Measurements from ENCODE around the gene ROBO1. TPM values are rescaled to one million over a fixed set of nuclear protein-coding genes. Genes with fewer than 3 reads are reported as not detected.

ROBO1 gene
- total and polyA plus RNA-seq, 2 donors (not counting 3 experiments of a cell fraction or from before 2014, with no cell fraction given), result 5.9 to 14.2 TPM

DNA sequence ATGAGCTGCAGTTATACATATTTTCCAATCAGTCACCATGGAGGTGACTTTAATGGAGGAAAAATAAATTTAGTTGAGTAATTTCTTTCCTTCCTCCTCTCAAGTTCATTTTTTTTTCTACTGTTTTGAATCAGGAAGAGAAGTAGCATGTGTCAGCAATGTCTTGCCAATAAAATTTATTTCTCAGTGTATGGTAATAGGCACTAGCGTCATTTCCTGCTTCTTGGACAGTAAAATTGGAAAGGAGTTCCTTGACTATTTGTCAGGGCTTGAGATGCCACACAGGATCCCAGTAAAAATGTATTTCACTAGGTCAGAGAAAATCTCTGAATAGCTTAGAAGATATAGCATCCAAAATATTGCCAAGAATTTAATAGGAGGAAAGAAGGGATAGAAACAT is 605.9 kb downstream of the ROBO1 start:
- ChIA-PET CTCF (no interaction called here), POLR2A (no interaction called here)
- dilution Hi-C loops (cut with MboI; ENCODE audit: extremely low pct_ligation_motif_present, low sequenced_read_pairs), result no loop called here
- H3K27me3 ChIP-seq (ENCODE audit: control insufficient read depth in 2 of 2, insufficient read depth in 2 of 2, low read length in 2 of 2), result no peaks in the 10 kb centered on the region
- no peaks in the 10 kb centered on the region for H3K79me2 ChIP-seq (ENCODE audit: control insufficient read depth, insufficient read depth, low read length)
- H3K9ac ChIP-seq (replicated peaks; ENCODE audit: extremely low read depth, insufficient read depth, low read length), result no peak overlapping the region
- no peak for TF ChIP-seq GATA2 (IDR thresholded peaks at IDR 0.05; ENCODE audit: insufficient read depth, insufficient read length, low read depth, low read length)
- no peak for TF ChIP-seq POLR2A (IDR thresholded peaks at IDR 0.05; ENCODE audit: low read depth, low read length)
- TF ChIP-seq FOS (IDR thresholded peaks at IDR 0.05; ENCODE audit: borderline replicate concordance, insufficient read depth, low read length), result no peak
- TF ChIP-seq, protein P1, sequence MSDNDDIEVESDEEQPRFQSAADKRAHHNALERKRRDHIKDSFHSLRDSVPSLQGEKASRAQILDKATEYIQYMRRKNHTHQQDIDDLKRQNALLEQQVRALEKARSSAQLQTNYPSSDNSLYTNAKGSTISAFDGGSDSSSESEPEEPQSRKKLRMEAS (IDR thresholded peaks at IDR 0.05; ENCODE audit: insufficient read depth, insufficient read length), result no peak
- TF ChIP-seq, protein P2, sequence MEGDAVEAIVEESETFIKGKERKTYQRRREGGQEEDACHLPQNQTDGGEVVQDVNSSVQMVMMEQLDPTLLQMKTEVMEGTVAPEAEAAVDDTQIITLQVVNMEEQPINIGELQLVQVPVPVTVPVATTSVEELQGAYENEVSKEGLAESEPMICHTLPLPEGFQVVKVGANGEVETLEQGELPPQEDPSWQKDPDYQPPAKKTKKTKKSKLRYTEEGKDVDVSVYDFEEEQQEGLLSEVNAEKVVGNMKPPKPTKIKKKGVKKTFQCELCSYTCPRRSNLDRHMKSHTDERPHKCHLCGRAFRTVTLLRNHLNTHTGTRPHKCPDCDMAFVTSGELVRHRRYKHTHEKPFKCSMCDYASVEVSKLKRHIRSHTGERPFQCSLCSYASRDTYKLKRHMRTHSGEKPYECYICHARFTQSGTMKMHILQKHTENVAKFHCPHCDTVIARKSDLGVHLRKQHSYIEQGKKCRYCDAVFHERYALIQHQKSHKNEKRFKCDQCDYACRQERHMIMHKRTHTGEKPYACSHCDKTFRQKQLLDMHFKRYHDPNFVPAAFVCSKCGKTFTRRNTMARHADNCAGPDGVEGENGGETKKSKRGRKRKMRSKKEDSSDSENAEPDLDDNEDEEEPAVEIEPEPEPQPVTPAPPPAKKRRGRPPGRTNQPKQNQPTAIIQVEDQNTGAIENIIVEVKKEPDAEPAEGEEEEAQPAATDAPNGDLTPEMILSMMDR (IDR thresholded peaks at IDR 0.05; ENCODE audit: extremely low read depth in 1 of 2, insufficient read depth in 1 of 2, low read depth in 1 of 2, low read length in 2 of 2), result no peak
- TF ChIP-seq EZH2 (IDR thresholded peaks at IDR 0.05; ENCODE audit: borderline replicate concordance, low read depth, low read length, severe bottlenecking), result no peak
- TF ChIP-seq MYC (IDR thresholded peaks at IDR 0.05; ENCODE audit: low read depth, low read length), result no peak
- no peak for TF ChIP-seq JUN (IDR thresholded peaks at IDR 0.05; ENCODE audit: borderline replicate concordance, insufficient read depth, insufficient read length, low read depth)
- no peak for TF ChIP-seq POLR2AphosphoS5 (IDR thresholded peaks at IDR 0.05; ENCODE audit: insufficient read depth, low read depth, low read length)
- no peak overlapping the region for H3K4me3 ChIP-seq (replicated peaks in 1 of 3; ENCODE audit: insufficient read depth in 1 of 3, low read depth in 1 of 3, low read length in 3 of 3)
- H3K27ac ChIP-seq (ENCODE audit: insufficient read depth, low read depth, low read length), result no peak overlapping the region
- H3K4me1 ChIP-seq (ENCODE audit: control insufficient read depth, extremely low read depth, insufficient read depth, low read length), result no peaks in the 10 kb centered on the region
- no peaks in the 10 kb centered on the region for H4K20me1 ChIP-seq (replicated peaks; ENCODE audit: control insufficient read depth, extremely low read depth, insufficient read depth, low read length)
- no peak overlapping the region for H3K4me2 ChIP-seq (ENCODE audit: insufficient read depth, low read length)
- no peaks in the 10 kb centered on the region for H3K9me1 ChIP-seq (replicated peaks; ENCODE audit: control insufficient read depth, extremely low read depth, insufficient read depth, low read length)
- FAIRE-seq, result no peak
- BruUV-seq (replicated peaks), result no TSS peak
- intact Hi-C loops (cut with micrococcal nuclease), result no loop called here
- H3K9me3 ChIP-seq (replicated peaks; ENCODE audit: control insufficient read depth, insufficient read depth, low read length), result no peaks in the 10 kb centered on the region
- DNase-seq (ENCODE audit: low read depth, low spot score), result no peak
- no peaks in the 10 kb centered on the region for H3K36me3 ChIP-seq (ENCODE audit: control insufficient read depth in 2 of 2, extremely low read depth in 1 of 2, insufficient read depth in 2 of 2, low read length in 2 of 2)
- H2AFZ ChIP-seq (ENCODE audit: low read depth, low read length), result no peak overlapping the region

Data from endothelial cell of umbilical vein (primary cell).